ENCODE results near the gene POP4.

GRCh38 chr19:29620931-29621351 is 14.9 kb downstream of the POP4 start:
- no peak for TF ChIP-seq CTCF (conservative IDR thresholded peaks at IDR 0.05)
- TF ChIP-seq ZFX (IDR thresholded peaks at IDR 0.05), result no peak
